ENCODE data around the gene MXD3.
"Not testable (repeated sequence)": the region's sequence is repeated elsewhere in the genome, so short reads cannot be mapped to it uniquely, and the experiment has no call there.

Gene MXD3

DNA sequence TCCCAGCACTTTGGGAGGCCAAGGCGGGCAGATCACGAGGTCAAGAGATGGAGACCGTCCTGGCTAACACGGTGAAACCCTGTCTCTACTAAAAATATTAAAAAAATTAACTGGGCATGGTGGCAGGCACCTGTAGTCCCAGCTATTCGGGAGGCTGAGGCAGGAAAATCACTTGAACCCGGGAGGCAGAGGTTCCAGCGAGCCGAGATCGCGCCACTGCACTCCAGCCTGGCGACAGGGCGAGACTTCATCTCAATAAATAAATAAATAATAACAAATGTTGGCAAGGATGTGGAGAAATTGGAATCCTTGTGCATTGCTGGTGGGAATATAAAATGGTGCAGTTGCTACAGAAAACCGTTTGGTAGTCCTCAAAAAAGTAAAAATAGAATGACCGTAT, 31.3 kb upstream of the MXD3 start:
- DNase-seq, result not testable (repeated sequence)

- no peak for DNase-seq
Measured at GRCh38 chr5:177339107-177339638, 27.5 kb upstream of the MXD3 start.

DNA sequence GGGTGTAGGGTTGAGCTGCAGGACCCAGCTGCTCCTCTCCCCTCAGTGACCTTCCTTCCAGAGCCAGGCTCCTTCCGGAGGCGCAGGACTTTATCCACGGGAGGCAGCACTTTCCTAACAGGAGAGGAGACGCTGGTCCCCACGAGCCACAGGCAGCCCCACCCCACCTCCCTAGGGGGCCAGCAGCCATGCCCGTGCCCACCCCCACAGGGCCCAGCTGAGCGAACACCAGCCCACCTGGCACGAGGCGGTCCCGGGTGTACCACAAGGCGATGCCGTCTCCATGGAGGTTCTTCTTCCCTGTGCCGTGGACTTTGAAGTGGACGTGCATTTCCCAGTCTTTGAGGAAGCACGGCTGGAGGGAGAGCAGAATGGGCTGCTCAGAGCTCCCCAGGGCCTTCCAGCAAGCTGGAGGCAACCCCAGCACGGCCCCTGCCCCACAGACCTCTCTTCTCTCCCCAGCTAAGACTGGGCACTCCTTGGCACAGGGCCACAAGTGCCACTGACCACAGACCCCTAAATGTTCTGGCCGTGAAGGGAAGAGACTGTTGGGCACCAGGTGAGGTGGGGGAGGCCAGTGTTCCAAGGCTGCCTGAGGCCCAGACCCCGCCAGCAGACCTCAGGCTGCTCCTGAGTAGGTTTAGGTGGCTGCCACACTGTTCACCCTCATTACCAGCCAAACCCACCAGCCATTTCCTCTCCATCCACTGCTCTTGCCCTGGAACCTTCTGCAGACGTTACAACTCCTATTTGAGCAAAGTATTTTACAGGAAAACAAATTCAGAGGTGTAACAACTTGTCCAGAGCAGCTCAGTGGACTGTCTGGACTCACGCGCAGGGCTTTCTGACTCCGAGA, 26.8 kb upstream of the MXD3 start:
- no peak for DNase-seq

- no peak for DNase-seq
Measured at GRCh38 chr5:177336603-177337494, 25.2 kb upstream of the MXD3 start.

- DNase-seq, result no peak
Measured at GRCh38 chr5:177336112-177336511, 24.4 kb upstream of the MXD3 start.

- no peak for DNase-seq
Measured at GRCh38 chr5:177335701-177336065, 24.0 kb upstream of the MXD3 start.

GRCh38 chr5:177334781-177335700, 23.3 kb upstream of the MXD3 start:
- no peak for DNase-seq

GRCh38 chr5:177334155-177334551, 22.5 kb upstream of the MXD3 start:
- DNase-seq, result no peak

GRCh38 chr5:177333420-177334154, 21.9 kb upstream of the MXD3 start:
- no peak for DNase-seq

DNA sequence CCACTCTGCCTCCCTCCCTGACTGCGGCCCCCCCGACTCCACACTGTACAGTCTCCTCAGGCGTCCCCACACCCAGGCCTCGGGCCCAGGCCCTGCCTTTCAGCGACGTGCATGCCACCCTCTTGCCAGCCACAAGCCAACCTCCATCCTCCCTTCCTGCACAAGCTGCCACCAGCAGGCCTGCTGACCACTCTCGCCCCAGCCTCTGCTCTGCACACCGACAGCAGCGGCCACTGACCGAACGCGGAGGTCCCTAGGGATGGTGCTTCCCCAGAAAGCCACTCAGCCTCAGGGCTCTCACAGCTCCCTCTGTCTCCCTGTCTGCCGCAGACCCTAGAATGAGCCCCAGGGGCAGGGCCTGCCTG, 21.2 kb upstream of the MXD3 start:
- DNase-seq, result no peak

- no peak for DNase-seq
Measured at GRCh38 chr5:177332031-177332895, 20.6 kb upstream of the MXD3 start.

- DNase-seq, result no peak
Measured at GRCh38 chr5:177330991-177331842, 19.5 kb upstream of the MXD3 start.

- no peak for DNase-seq
Measured at GRCh38 chr5:177329883-177330282, 18.2 kb upstream of the MXD3 start.

DNA sequence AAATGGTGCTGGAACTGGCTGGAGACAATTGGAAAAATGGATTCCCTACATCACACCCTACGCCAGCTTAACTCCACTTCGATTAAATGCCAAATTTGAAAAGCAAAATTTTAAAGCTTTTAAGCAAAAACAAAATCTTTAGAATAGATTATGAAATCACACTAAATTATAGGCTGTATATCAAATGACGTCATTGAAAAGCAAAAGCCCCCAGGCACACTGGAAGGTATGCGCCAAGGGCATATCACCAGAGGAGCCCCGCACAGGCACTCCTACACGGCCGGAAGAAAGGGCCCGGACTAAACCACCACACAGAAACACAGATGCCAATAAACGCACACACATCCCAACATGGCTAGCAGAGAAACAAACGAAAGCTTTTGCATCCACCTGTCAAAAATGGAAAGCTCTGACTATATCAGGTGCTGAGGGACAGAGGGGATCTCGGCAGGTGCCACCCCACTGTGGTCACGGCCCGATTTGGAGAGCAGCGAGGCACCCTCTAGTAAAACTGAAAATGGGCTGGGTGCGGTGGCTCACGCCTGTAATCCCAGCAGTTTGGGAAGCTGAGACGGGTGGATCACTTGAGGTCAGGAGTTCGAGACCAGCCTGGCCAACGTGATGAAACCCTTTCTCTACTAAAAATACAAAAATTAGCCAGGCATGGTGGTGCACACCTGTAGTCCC, 17.0 kb upstream of the MXD3 start:
- no peak for DNase-seq

GRCh38 chr5:177327539-177328522, 16.1 kb upstream of the MXD3 start:
- DNase-seq, result no peak

DNA sequence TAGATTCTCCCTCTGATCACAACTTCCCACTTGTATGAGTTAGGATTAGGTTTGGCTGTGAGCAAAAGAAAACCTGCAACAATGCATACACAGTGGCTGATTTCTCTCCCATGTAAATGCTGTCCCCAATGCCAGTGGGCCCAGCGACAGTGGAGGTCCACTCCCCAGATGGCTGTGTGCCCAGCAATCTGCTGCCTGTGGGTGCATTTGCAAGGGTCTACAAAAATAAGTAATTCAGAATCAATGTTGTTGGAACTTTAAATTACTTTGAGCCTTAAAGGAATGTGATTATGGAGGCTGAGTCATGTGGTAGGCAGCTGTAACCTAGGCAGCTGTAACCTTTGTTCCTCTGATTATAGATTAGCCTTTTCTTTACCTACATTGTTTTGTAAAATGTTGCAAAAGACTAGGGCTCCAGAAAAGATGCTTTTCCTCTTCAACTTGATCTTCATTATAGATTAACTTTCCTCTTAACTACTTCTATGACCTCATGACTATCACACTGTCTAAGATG, 14.2 kb upstream of the MXD3 start:
- DNase-seq, result no peak

- no peak for DNase-seq
Measured at GRCh38 chr5:177320879-177321278, 9.2 kb upstream of the MXD3 start.

All from NCI-H2107 (cell line).